Neural crest cell (in vitro differentiated cells): ENCODE data around the gene VANGL2. TPM values are rescaled to one million over a fixed set of nuclear protein-coding genes. Genes with fewer than 3 reads are reported as not detected.

Source experiments
- DNase-seq: peaks from one replicate; pipeline ENCODE4 v3.0.0; 2021; ENCODE audit warnings: low read depth, mixed read lengths, low spot score
- H3K27ac Mint-ChIP-seq: one replicate; pipeline ENCODE4 v1.8.0; 2021; ENCODE audit warnings: mild to moderate bottlenecking, mixed read lengths; ENCODE audit not compliant: unreplicated experiment
- H3K27me3 Mint-ChIP-seq: 2 replicates; pipeline ENCODE4 v1.8.0; 2021; ENCODE audit warnings: low read depth, mild to moderate bottlenecking, mixed read lengths
- H3K36me3 Mint-ChIP-seq: 2 replicates; pipeline ENCODE4 v1.8.0; 2021; ENCODE audit warnings: low read depth, mild to moderate bottlenecking, mixed read lengths
- H3K4me1 Mint-ChIP-seq: 2 replicates; pipeline ENCODE4 v1.8.0; 2021; ENCODE audit warnings: mixed read lengths
- H3K4me3 Mint-ChIP-seq: one replicate; pipeline ENCODE4 v1.8.0; 2021; ENCODE audit warnings: mild to moderate bottlenecking, mixed read lengths
- H3K9me3 Mint-ChIP-seq: 2 replicates; pipeline ENCODE4 v1.8.0; 2021; ENCODE audit warnings: mixed read lengths
- CTCF ChIP-seq: fragments of 200-600 bp; sonication (generic); conservative IDR thresholded peaks from 2 replicates; pipeline ENCODE4 v1.5.0; 2021; ENCODE audit warnings: antibody characterized with exemption, mild to moderate bottlenecking
- total RNA-seq: library from RNA; stranded (reverse); gene quantifications from 2 replicates; pipeline ENCODE4 v1.2.1, GENCODE V29; 2021

VANGL2 gene
- total RNA-seq, 1 donor from 2014 or later = 109 TPM

GRCh38 chr1:160366731-160367515, 33.4 kb upstream of the VANGL2 start, which contains the start of gene NHLH1:
NHLH1 (plus strand) TSS chr1:160367071; CDS start chr1:160370732, 3,661 bp downstream.
- no peaks in the 10 kb centered on the region for H3K27me3 Mint-ChIP-seq
- TF ChIP-seq CTCF = no peak
- no peaks in the 10 kb centered on the region for H3K36me3 Mint-ChIP-seq
- H3K4me1 Mint-ChIP-seq = peaks cover 39% of the 10 kb centered on the region
- no peaks in the 10 kb centered on the region for H3K9me3 Mint-ChIP-seq
- peak within 1 kb of the TSS; percentile 92 for H3K27ac Mint-ChIP-seq
- DNase-seq = no peak
- peak within 1 kb of the TSS; percentile 67 for H3K4me3 Mint-ChIP-seq

GRCh38 chr1:160367516-160367900, 32.9 kb upstream of the VANGL2 start:
- Mint-ChIP-seq H3K36me3 (no peaks in the 10 kb centered on the region), H3K27me3 (no peaks in the 10 kb centered on the region), H3K4me3 (peak overlapping the region; percentile 67), H3K27ac (peak overlapping the region; percentile 92), H3K4me1 (peaks cover 33% of the 10 kb centered on the region), H3K9me3 (no peaks in the 10 kb centered on the region)
- TF ChIP-seq CTCF = no peak
- DNase-seq = no peak

GRCh38 chr1:160367934-160368923, 32.1 kb upstream of the VANGL2 start:
- H3K9me3 Mint-ChIP-seq = no peaks in the 10 kb centered on the region

GRCh38 chr1:160369087-160369486, 31.3 kb upstream of the VANGL2 start:
- Mint-ChIP-seq H3K36me3 (no peaks in the 10 kb centered on the region), H3K27me3 (no peaks in the 10 kb centered on the region), H3K27ac (no peak overlapping the region), H3K9me3 (no peaks in the 10 kb centered on the region), H3K4me3 (no peak overlapping the region), H3K4me1 (peaks cover 22% of the 10 kb centered on the region)
- DNase-seq = no peak
- no peak for TF ChIP-seq CTCF

More at GRCh38 chr1:160367934-160368923, 32.1 kb upstream of the VANGL2 start:
- no peak for TF ChIP-seq CTCF
- Mint-ChIP-seq H3K27me3 (no peaks in the 10 kb centered on the region), H3K4me3 (peak overlapping the region; percentile 67), H3K27ac (peak overlapping the region; percentile 92), H3K36me3 (no peaks in the 10 kb centered on the region), H3K4me1 (peaks cover 26% of the 10 kb centered on the region)
- DNase-seq = no peak

GRCh38 chr1:160370561-160371345, 29.6 kb upstream of the VANGL2 start:
- Mint-ChIP-seq H3K27me3 (no peaks in the 10 kb centered on the region), H3K27ac (no peak overlapping the region), H3K36me3 (no peaks in the 10 kb centered on the region), H3K4me3 (no peak overlapping the region), H3K9me3 (no peaks in the 10 kb centered on the region), H3K4me1 (peaks cover 33% of the 10 kb centered on the region)
- TF ChIP-seq CTCF = no peak
- no peak for DNase-seq
